HG03354 (cell line): ENCODE results near the gene PLCD3.

ENCODE experiments used
- ATAC-seq: cut with Tn5 transposase; IDR thresholded peaks from one replicate; pipeline ENCODE4 v1.9.1; 2021; ENCODE audit warnings: mild to moderate bottlenecking; ENCODE audit not compliant: unreplicated experiment, poor library complexity, severe bottlenecking

Gene PLCD3

GRCh38 chr17:45104907-45105624 is 27.2 kb downstream of the PLCD3 start:
- ATAC-seq: no peak

- ATAC-seq: no peak
These were observed 27.8 kb downstream of the PLCD3 start for GRCh38 chr17:45104497-45104896.

- no peak for ATAC-seq
These were observed 28.3 kb downstream of the PLCD3 start for GRCh38 chr17:45104029-45104428.

- no peak for ATAC-seq
These were observed 29.0 kb downstream of the PLCD3 start for GRCh38 chr17:45103269-45103795.

- ATAC-seq: no peak
These were observed 29.5 kb downstream of the PLCD3 start for GRCh38 chr17:45102856-45103255.

GRCh38 chr17:45101883-45102811 is 30.2 kb downstream of the PLCD3 start:
- ATAC-seq: no peak

GRCh38 chr17:45101546-45101882 is 30.8 kb downstream of the PLCD3 start:
- ATAC-seq: no peak

GRCh38 chr17:45098869-45099616 is 33.3 kb downstream of the PLCD3 start:
- ATAC-seq: peak; percentile 49

GRCh38 chr17:45098081-45098868 is 34.0 kb downstream of the PLCD3 start:
- no peak for ATAC-seq

- ATAC-seq: no peak
These were observed 35.4 kb downstream of the PLCD3 start for GRCh38 chr17:45096926-45097325.

GRCh38 chr17:45096141-45096540 is 36.2 kb downstream of the PLCD3 start:
- no peak for ATAC-seq

GRCh38 chr17:45093444-45094110 is 38.7 kb downstream of the PLCD3 start:
- no peak for ATAC-seq

GRCh38 chr17:45092911-45093430 is 39.3 kb downstream of the PLCD3 start:
- ATAC-seq: no peak

- no peak for ATAC-seq
These were observed 40.4 kb downstream of the PLCD3 start for GRCh38 chr17:45091778-45092425.

GRCh38 chr17:45090711-45091110 is 41.6 kb downstream of the PLCD3 start:
- ATAC-seq: no peak

GRCh38 chr17:45088741-45089140 is 43.6 kb downstream of the PLCD3 start:
- ATAC-seq: no peak

- no peak for ATAC-seq
These were observed 44.3 kb downstream of the PLCD3 start for GRCh38 chr17:45087978-45088377.

GRCh38 chr17:45087504-45087975 is 44.8 kb downstream of the PLCD3 start:
- no peak for ATAC-seq
